Astrocyte of the cerebellum (primary cell): ENCODE measurements around the gene ANKS1B.

Experiments
- DNase-seq: peaks from one replicate; pipeline ENCODE4 v3.0.0-alpha.2; 2011; ENCODE audit warnings: low read depth
- H3K4me3 ChIP-seq: 2 replicates; pipeline ENCODE4 v1.5.1; 2011; ENCODE audit warnings: mild to moderate bottlenecking, low read depth, low read length, moderate library complexity
- in situ Hi-C: cut with HindIII; loops from 2 replicates; pipeline ENCODE4 v1.10.0; 2017; ENCODE audit warnings: low sequenced_read_pairs
- TF ChIP-seq, protein P1 (sequence below): IDR thresholded peaks from 2 replicates; pipeline ENCODE4 v1.5.1; 2012; ENCODE audit warnings: low read length, low read depth, moderate library complexity, mild to moderate bottlenecking; ENCODE audit errors: missing control alignments

ANKS1B gene

DNA sequence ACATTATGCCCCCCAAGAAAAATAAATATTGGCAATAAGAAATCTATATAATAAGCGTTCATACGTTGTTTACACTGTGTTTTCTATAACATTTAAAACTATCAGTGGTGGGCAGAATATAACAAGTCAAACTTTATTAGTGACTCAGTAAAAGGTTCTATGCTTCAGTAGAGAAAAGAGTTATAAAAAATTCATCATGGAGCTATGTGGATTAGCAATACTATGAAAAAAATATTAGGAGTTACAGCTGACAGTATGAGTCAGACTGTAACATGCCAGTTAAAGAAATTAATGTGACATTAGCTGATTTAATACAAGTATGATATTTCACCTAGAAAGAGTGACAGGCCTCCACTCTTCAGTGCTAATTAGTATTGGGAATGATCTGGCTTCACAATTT lies 462.3 kb downstream of the ANKS1B start:
- in situ Hi-C loops: no loop called here
- no peak for DNase-seq
- TF ChIP-seq, protein P1, sequence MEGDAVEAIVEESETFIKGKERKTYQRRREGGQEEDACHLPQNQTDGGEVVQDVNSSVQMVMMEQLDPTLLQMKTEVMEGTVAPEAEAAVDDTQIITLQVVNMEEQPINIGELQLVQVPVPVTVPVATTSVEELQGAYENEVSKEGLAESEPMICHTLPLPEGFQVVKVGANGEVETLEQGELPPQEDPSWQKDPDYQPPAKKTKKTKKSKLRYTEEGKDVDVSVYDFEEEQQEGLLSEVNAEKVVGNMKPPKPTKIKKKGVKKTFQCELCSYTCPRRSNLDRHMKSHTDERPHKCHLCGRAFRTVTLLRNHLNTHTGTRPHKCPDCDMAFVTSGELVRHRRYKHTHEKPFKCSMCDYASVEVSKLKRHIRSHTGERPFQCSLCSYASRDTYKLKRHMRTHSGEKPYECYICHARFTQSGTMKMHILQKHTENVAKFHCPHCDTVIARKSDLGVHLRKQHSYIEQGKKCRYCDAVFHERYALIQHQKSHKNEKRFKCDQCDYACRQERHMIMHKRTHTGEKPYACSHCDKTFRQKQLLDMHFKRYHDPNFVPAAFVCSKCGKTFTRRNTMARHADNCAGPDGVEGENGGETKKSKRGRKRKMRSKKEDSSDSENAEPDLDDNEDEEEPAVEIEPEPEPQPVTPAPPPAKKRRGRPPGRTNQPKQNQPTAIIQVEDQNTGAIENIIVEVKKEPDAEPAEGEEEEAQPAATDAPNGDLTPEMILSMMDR: no peak
- H3K4me3 ChIP-seq: no peak overlapping the region

DNA sequence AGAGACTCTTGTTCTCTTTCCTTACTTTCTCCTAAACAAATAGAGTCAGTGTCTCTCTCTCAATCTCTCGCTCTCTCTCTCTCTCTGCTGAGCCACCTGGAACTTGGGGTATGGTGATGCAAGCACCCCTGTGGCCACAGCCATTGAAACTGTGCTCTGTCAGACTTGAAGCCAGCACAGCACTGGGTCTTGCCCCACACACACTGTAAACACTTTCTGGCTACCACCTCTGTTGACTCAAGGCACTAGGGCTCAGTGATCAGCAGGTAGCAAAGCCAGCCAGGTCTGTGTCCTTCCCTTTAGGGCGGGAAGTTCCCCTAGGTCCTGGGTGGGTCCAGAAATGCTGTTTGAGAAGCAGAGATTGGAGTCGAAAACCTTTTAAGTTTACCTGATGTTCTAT lies 463.1 kb downstream of the ANKS1B start:
- in situ Hi-C loops: no loop called here
- H3K4me3 ChIP-seq: no peak overlapping the region
- DNase-seq: no peak
- TF ChIP-seq, protein P1: no peak

DNA sequence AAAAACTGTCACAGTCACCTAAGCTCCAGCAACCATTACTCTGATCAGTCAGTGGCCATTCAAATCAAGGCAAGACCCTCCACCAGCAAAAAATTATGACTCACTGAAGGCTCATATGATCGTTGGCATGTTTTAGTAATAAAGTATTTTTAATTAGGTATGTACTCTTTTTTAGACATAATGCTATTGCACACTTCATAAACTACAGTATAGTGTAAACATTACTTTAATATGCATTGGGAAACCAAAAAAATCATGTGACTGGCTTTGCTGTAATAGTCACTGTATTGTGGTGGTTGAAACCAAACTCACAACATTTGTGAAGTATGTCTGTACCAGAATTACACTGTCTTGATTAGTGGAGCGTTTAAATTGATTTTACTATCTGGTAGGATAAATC lies 471.7 kb downstream of the ANKS1B start:
- H3K4me3 ChIP-seq: no peak overlapping the region
- TF ChIP-seq, protein P1: no peak
- in situ Hi-C loops: no loop called here
- DNase-seq: no peak

DNA sequence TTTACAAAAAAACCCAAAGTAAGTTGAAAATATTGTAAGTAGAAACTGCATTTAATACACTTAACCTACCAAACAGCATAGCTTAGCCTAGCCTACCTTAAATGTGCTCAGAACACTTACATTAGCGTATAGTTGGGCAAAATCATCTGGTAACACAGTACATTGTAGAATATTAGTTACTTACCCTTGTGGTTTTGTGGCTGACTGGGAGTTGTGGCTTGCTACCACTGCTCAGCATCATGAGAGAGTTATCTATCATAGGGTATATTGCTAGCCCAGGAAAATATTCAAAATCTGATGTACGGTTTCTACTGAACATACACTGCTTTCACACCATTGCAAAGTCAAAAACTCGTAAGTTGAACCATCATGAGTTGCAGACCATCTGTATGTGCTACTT lies 478.9 kb downstream of the ANKS1B start:
- H3K4me3 ChIP-seq: no peak overlapping the region
- in situ Hi-C loops: no loop called here
- TF ChIP-seq, protein P1: no peak
- no peak for DNase-seq

DNA sequence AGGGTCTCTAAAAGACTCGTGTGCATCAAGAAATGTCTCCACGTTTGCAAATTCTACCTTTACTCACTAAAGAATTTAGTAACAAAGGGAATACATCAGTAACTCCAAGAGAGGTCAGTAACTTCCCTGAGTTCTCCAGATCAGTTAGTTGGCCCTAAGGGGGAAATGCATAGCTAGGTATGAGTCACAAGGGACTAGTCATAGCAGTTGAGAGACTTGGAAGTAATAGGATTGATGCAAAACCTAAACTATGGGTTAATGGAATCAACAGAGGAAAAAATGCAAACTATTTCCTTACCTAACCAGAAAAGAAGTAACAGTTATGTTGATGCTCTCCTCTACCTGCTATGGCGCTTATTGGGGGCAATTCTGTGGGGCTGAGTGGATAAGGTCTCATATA lies 486.0 kb downstream of the ANKS1B start:
- DNase-seq: peak; percentile 57
- in situ Hi-C loops: no loop called here

DNA sequence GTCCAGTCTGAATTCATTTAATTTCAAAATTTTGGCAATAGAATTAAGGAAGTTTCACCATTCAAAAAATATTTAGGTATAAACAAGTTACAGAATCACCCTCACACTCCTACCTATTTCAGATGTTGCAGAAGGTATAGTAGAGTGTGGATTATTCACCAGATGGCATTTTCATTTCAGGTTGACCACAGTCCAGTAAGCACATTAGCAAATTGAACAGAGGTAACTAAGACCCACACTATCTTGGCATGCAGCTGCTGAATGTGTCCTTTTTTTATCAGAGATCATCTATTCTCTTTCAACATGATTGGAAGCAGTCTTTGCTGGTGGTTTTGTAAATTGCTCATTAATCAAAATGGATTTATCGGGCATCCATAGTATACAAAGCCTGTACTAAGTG lies 488.9 kb downstream of the ANKS1B start:
- in situ Hi-C loops: no loop called here
- TF ChIP-seq, protein P1: no peak
- DNase-seq: no peak
- H3K4me3 ChIP-seq: no peak overlapping the region

More for the DNA sequence above, 486.0 kb downstream of the ANKS1B start:
- H3K4me3 ChIP-seq: no peak overlapping the region
- TF ChIP-seq, protein P1: no peak

DNA sequence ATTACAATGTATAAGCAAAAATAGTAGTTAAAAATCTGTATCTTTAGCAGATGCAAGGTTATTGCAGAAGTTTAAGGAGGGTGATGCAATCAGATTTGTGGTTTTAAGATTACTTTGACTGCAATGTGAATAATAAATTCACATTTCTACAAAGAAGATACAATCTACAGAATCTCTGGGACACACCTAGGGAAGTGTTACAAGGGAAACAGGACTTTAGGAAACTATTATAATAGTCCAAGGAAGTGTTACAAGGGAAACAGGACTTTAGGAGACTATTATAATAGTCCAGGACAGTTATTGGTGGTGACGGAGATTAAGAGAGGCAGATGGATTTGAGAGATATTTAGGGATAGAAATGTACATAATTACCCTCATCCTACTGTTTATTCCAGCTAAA lies 491.5 kb downstream of the ANKS1B start:
- TF ChIP-seq, protein P1: no peak
- DNase-seq: no peak
- in situ Hi-C loops: no loop called here
- no peak overlapping the region for H3K4me3 ChIP-seq
